Activated effector memory CD4-positive, alpha-beta T cell treated with anti-CD3 and anti-CD28 coated beads, Interleukin-2, amount 50 U/mL, for 16 hours (primary cell): ENCODE results near the gene TTC39C.
"Not testable (repeated sequence)": the region's sequence is repeated elsewhere in the genome, so short reads cannot be mapped to it uniquely, and the experiment has no call there.

Experiments used
- DNase-seq: peaks from one replicate; pipeline ENCODE4 v3.0.0-alpha.2; 2020

TTC39C gene

DNA sequence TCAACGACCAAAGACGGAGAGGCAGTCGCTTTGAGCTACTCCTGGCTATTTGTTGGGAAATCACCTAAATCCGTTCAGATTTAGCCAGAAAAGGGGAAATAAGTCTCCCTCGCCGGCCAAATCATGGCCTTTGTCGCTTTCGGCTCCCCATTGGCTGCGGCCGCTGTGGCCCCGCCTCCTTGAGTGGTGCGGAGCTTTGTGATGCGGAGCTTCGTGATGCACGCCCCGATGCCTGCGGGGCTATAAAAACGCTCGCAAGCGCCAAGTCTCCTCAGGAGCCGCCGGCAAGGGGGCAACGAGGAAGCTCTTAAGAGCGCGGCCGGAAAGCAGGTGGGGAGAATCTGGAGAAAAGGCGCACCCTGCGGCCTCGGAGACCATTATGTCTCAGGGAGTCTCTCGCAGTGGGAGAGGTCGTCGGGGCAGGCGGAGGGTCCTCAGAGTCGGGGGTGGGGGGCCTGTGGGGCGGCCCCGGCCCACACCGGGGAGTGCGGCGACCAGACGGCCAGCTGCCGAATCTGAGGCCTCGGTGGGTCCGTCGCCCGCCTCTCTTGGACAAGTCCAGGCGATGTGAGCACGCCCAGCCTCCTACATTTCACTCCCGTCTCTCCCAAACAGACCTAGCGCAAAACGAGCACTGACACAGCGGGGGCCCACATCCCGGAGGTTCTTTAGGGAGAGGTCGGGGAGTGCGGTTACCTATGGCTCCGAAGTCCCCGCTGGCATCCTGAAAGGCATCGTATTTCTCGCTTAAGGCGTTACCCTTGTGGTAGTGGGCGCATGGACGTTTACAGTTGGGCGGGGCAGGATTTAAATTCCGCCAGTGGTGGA lies 124.4 kb downstream of the TTC39C start, which contains the start of gene CABYR:
Gene CABYR, plus strand, starts transcription at position 274 of the 828 bp plus-strand sequence. CDS start 4,053 bp downstream, outside the sequence.
- peak; percentile 92 for DNase-seq

GRCh38 chr18:24140697-24141096 lies 126.1 kb downstream of the TTC39C start:
- no peak for DNase-seq

DNA sequence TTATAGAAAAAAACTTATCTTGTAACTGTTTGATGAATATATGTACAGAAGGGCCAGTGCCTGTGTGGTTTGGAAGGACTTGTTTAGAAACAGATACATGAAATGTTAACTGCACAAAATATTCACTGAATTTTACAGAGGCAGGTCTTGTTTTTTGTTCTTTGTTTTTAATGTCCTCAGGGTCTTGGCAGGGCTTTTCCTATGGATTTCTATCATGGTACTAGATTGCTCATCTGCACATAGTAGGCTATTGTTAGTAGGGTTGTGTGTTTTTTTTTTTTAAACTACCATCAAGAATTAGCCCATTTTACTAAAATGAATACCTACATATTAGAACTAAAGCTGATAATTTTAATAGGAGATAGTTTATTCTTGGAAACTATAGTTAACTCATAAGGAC lies 127.8 kb downstream of the TTC39C start:
- DNase-seq, result no peak

GRCh38 chr18:24149591-24149990 lies 135.0 kb downstream of the TTC39C start:
- DNase-seq, result not testable (repeated sequence)

DNA sequence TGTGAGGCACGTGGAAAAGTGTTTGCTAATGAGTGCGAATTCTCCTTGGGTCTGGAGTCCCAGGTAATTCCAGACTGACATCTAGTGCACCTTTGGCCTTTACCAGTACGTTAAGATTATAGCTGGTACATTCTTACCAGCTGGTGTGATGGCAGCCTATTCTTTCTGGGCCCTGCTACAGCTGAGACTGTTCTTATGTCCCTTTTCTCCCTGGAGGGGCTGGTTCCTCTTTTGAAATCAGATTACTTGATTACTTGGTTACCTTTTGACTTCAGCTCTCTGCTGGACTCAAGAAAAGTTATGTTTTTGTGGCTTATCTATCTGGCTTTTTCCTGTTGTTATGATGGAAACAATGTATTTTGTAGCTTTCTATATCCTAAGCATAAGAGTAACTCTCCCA lies 138.8 kb downstream of the TTC39C start:
- DNase-seq, result no peak

- no peak for DNase-seq
Observed at GRCh38 chr18:24157855-24158254, 143.3 kb downstream of the TTC39C start.

- no peak for DNase-seq
Observed at GRCh38 chr18:24160086-24160485, 145.5 kb downstream of the TTC39C start.

- no peak for DNase-seq
Observed at GRCh38 chr18:24161304-24161703, 146.8 kb downstream of the TTC39C start.

DNA sequence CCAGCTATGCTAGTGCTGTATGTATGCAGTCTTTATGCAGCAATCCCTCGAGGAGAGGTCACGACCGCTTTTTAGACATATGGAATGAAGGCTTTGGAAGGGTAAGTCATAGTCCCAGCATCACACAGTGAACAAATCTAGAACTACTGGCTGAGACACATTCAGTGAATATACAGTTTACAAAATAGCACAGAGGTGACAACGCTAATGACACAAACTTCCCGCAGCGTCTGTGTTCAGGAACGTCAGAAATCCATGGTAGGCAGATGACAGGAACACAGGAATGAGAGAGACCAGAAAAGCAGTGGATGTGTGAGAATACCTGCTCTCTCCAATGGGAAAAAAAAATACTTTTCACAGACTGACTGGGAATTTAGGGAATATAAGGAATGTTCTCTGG lies 153.9 kb downstream of the TTC39C start:
- no peak for DNase-seq

- no peak for DNase-seq
Observed at GRCh38 chr18:24170360-24170759, 155.8 kb downstream of the TTC39C start.

DNA sequence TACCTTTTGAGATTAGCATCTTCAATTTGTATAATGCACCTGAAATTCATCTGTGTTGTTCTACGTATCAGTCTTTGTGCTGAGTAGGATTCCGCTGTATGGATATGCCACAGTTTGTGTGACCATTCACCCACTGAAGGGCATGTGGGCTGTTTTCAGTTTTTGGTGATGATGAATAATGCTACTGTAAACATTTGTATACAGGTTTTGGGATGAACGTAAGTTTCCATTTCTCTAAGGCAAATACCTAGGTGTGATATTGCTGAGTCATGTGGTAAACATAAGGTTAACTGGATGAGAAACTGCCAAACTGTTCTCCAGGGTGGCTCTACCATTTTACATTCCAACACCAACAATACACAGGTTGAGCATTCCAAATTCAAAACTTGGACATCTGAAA lies 159.4 kb downstream of the TTC39C start:
- no peak for DNase-seq

DNA sequence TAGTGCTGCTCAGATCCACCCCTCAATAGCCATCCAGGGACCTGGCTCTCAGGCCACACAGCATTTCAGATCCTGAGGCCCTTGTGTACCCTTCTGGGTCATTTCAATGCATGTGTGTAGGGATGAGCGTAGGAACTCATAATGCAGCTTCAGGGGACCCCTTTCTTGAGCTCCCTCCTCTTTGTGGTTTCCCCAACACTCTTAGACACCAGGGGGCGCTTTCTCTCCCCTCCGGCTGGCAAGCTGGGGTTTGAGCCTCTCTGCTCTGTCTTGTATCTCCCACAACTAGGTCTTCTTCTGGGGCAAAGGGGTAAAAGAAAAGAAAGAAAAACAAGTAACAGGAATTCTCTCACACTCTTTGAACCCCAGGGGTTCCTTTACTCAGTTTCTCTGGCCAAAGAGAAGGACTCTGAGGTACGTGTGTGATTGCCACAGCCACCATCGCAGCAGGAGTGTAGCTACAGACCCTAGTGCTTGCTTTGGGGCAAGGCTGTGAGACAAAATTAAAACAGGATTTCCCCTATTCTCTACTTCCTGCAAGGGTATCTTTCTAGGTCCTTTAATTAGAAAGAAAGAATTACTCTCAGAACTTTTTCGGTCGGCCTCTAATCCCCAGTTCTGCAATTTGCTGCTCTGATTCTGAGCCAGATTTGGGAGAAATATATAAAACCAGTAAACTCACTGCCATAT lies 162.3 kb downstream of the TTC39C start:
- DNase-seq, result peak; percentile 76

DNA sequence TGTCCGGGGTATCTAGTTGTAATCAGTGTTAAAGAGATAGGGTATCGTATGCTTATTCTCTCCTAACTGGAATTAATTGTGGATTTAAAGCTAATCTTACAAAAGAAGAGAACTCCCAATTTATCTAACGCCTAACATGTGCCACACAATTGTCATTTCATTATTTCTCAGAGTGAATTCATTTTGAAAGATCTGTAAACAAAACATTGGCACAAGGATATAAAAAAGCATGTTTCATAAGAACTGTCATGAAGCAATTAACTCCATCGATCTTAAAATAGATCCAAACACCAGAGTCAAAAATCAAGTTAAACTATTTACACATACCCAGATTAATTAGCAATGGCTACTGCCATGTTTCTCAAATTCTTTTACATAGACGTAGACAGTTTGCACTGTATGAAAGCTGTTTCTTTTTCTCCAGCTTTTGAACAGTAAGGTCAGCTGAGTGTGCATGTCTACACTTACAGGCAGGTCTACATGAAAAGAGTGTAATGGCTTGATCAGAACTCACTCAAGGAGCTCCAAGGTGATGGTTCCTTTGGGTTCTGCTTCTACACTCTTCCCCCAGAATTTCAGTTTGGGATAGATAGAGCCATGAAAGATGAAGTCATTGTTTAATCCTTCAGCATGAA lies 163.1 kb downstream of the TTC39C start:
- DNase-seq, result no peak

DNA sequence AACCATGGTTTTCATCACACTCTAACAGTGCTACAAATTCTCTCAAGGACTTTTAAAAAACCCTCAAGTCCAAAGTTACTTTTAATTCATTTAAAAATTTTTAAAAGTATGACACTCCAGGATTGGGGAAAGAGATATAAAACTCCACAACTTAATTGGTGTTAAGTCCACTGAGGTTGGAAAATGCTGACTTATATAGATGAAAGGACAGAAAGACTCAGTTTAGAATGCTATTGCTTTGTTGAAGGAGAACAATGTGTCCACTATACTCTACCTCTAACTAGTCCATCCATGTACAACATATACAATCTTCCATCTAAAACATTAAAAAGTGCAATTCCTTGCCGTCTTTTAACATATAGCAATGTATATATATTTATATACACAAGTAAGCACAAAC lies 165.5 kb downstream of the TTC39C start:
- no peak for DNase-seq

GRCh38 chr18:24181806-24182205 lies 167.3 kb downstream of the TTC39C start:
- DNase-seq, result no peak
